AG09319 (cell line): ENCODE measurements around the gene LSM4.

Experiments used
- DNase-seq: peaks from one replicate; pipeline ENCODE4 v3.0.0-alpha.2; 2010; ENCODE audit warnings: low read depth; ENCODE audit errors: extremely low read depth
- CTCF ChIP-seq: IDR thresholded peaks from 2 replicates; pipeline ENCODE4 v1.5.1; 2011; ENCODE audit warnings: low read depth, mild to moderate bottlenecking, inconsistent platforms, low read length, moderate library complexity

Gene LSM4

GRCh38 chr19:18310118-18310909 is 12.6 kb downstream of the LSM4 start:
- DNase-seq: no peak
- TF ChIP-seq CTCF: no peak

- no peak for DNase-seq
- TF ChIP-seq CTCF: no peak
These were observed 13.3 kb downstream of the LSM4 start for GRCh38 chr19:18309525-18310064.

GRCh38 chr19:18308948-18309325 is 13.9 kb downstream of the LSM4 start:
- no peak for TF ChIP-seq CTCF
- DNase-seq: no peak

- DNase-seq: no peak
These were observed 14.6 kb downstream of the LSM4 start for GRCh38 chr19:18308051-18308947.

GRCh38 chr19:18307271-18307681 is 15.6 kb downstream of the LSM4 start:
- no peak for TF ChIP-seq CTCF
- DNase-seq: no peak

More at GRCh38 chr19:18308051-18308947, 14.6 kb downstream of the LSM4 start:
- TF ChIP-seq CTCF: no peak

- no peak for DNase-seq
- TF ChIP-seq CTCF: no peak
These were observed 16.0 kb downstream of the LSM4 start for GRCh38 chr19:18306888-18307260.
